ENCODE measurements around the gene GRID1. TPM values are rescaled to one million over a fixed set of nuclear protein-coding genes. Genes with fewer than 3 reads are reported as not detected.

GRID1 gene
- total RNA-seq, 1 donor from 2014 or later, result 0.75 TPM

DNA sequence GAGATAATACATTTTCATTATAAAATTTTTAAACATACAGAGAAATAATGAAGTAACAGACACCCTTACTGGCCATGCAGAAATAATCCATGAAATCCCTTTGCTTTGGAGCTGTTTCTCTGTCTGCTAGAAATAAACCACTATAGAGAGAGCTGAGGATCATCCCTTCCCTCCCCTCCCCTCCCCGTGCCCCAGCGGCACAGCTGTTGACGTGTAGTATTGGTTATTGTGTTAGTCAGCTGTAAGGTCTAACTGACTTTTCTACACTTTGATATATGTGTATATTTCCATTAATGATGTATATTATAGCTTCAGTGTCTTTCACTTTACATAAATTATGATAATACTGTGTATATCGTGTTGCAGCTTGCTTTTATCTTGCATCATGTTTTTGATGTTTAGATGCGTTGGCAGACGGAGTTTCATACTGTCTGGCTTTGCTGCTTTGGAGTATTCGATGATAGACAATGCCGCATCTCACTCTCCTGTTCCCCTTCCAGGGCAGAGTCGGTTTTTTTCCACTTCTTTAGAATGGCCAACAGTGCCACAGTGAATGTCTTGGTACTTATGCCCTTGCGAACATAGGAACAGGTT lies 27.4 kb upstream of the GRID1 start:
- H2AFZ ChIP-seq (ENCODE audit: low read depth, low read length), result no peak overlapping the region
- TF ChIP-seq EZH2 (IDR thresholded peaks at IDR 0.05; ENCODE audit: insufficient read depth, low read length), result no peak
- TF ChIP-seq, protein P1, sequence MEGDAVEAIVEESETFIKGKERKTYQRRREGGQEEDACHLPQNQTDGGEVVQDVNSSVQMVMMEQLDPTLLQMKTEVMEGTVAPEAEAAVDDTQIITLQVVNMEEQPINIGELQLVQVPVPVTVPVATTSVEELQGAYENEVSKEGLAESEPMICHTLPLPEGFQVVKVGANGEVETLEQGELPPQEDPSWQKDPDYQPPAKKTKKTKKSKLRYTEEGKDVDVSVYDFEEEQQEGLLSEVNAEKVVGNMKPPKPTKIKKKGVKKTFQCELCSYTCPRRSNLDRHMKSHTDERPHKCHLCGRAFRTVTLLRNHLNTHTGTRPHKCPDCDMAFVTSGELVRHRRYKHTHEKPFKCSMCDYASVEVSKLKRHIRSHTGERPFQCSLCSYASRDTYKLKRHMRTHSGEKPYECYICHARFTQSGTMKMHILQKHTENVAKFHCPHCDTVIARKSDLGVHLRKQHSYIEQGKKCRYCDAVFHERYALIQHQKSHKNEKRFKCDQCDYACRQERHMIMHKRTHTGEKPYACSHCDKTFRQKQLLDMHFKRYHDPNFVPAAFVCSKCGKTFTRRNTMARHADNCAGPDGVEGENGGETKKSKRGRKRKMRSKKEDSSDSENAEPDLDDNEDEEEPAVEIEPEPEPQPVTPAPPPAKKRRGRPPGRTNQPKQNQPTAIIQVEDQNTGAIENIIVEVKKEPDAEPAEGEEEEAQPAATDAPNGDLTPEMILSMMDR (IDR thresholded peaks at IDR 0.05; ENCODE audit: insufficient read depth, low read depth, low read length), result no peak
- peaks cover 4% of the 10 kb centered on the region for H3K4me1 ChIP-seq (ENCODE audit: insufficient read depth, low read length)
- H3K4me2 ChIP-seq (ENCODE audit: low read length), result no peak overlapping the region
- H3K27ac ChIP-seq (ENCODE audit: low read depth, low read length), result no peak overlapping the region
- Mint-ChIP-seq H3K9me3 (ENCODE audit: unreplicated experiment) (no peaks in the 10 kb centered on the region), H3K4me1 (ENCODE audit: low read depth, unreplicated experiment) (no peaks in the 10 kb centered on the region), H3K27ac (ENCODE audit: unreplicated experiment) (no peak overlapping the region), H3K4me3 (ENCODE audit: unreplicated experiment) (no peak overlapping the region), H3K27me3 (ENCODE audit: low read depth, unreplicated experiment) (peaks cover 39% of the 10 kb centered on the region), H3K36me3 (ENCODE audit: low read depth, unreplicated experiment) (no peaks in the 10 kb centered on the region)
- no peaks in the 10 kb centered on the region for H3K79me2 ChIP-seq (ENCODE audit: insufficient read depth, low read length)
- H3K9me3 ChIP-seq (ENCODE audit: insufficient read depth, low read depth, low read length), result no peaks in the 10 kb centered on the region
- peaks cover 8% of the 10 kb centered on the region for H3K27me3 ChIP-seq (ENCODE audit: insufficient read depth, low read length)
- FAIRE-seq (no peak), DNase-seq (ENCODE audit: low read depth) (no peak)
- no peak overlapping the region for H3K4me3 ChIP-seq (ENCODE audit: insufficient read depth, low read depth, low read length)
- no peak overlapping the region for H3K9ac ChIP-seq (ENCODE audit: low read length)
- H4K20me1 ChIP-seq (ENCODE audit: insufficient read depth, low read length), result no peaks in the 10 kb centered on the region
- no peaks in the 10 kb centered on the region for H3K36me3 ChIP-seq (ENCODE audit: insufficient read depth, low read length)

DNA sequence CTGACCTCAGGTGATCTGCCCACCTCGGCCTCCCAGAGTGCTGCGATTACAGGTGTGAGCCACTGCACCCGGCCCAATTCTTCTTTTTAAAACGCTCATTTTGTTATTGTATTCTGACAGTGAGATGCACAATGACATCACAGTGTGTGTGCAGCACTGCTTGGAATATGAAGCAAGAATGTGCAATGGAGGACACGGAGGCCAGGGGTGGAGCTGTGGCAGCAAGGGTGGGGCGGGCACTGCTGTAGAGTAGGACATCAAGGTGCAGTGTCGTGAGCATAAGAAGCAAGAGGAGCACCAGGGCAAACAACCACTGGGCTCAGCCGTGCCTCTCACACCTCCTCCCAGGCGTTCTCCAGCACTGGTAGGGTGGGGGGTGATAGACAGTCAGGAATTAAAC lies 26.8 kb upstream of the GRID1 start:
- FAIRE-seq (no peak), DNase-seq (ENCODE audit: low read depth) (no peak)
- no peak overlapping the region for H3K9ac ChIP-seq (ENCODE audit: low read length)
- H3K4me1 ChIP-seq (ENCODE audit: insufficient read depth, low read length), result peaks cover 4% of the 10 kb centered on the region
- Mint-ChIP-seq H3K36me3 (ENCODE audit: low read depth, unreplicated experiment) (no peaks in the 10 kb centered on the region), H3K4me1 (ENCODE audit: low read depth, unreplicated experiment) (no peaks in the 10 kb centered on the region), H3K9me3 (ENCODE audit: unreplicated experiment) (peaks cover under 1% of the 10 kb centered on the region), H3K27ac (ENCODE audit: unreplicated experiment) (no peak overlapping the region), H3K4me3 (ENCODE audit: unreplicated experiment) (no peak overlapping the region), H3K27me3 (ENCODE audit: low read depth, unreplicated experiment) (peaks cover 40% of the 10 kb centered on the region)
- H3K9me3 ChIP-seq (ENCODE audit: insufficient read depth, low read depth, low read length), result no peaks in the 10 kb centered on the region
- H3K27ac ChIP-seq (ENCODE audit: low read depth, low read length), result no peak overlapping the region
- peaks cover 8% of the 10 kb centered on the region for H3K27me3 ChIP-seq (ENCODE audit: insufficient read depth, low read length)
- H3K79me2 ChIP-seq (ENCODE audit: insufficient read depth, low read length), result no peaks in the 10 kb centered on the region
- TF ChIP-seq, protein P1 (IDR thresholded peaks at IDR 0.05; ENCODE audit: insufficient read depth, low read depth, low read length), result no peak
- no peak for TF ChIP-seq EZH2 (IDR thresholded peaks at IDR 0.05; ENCODE audit: insufficient read depth, low read length)
- no peak overlapping the region for H3K4me3 ChIP-seq (ENCODE audit: insufficient read depth, low read depth, low read length)
- H4K20me1 ChIP-seq (ENCODE audit: insufficient read depth, low read length), result no peaks in the 10 kb centered on the region
- no peak overlapping the region for H3K4me2 ChIP-seq (ENCODE audit: low read length)
- H3K36me3 ChIP-seq (ENCODE audit: insufficient read depth, low read length), result no peaks in the 10 kb centered on the region
- no peak overlapping the region for H2AFZ ChIP-seq (ENCODE audit: low read depth, low read length)

DNA sequence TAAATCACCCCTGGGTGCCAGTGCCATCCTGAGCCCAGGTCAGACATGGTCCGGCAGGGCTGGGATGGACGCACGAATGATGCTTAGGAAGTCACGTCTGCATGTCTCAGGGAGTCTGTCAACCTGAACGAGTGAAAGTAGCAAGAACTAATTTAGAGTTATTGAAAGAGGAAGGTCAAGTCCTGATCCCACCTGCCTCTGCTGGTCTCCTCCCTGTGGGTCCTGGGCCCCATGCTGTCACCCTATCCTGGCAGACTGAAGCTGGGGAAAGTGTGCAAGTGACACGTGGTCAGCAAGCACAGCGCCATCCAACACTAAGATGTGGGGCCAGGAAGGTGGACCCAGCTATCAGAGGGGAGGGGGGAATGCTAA lies 26.1 kb upstream of the GRID1 start:
- Histone ChIP-seq H3K27ac (ENCODE audit: low read depth, low read length) (no peak overlapping the region), H2AFZ (ENCODE audit: low read depth, low read length) (no peak overlapping the region), H3K4me1 (ENCODE audit: insufficient read depth, low read length) (peaks cover 4% of the 10 kb centered on the region), H3K27me3 (ENCODE audit: insufficient read depth, low read length) (peaks cover 8% of the 10 kb centered on the region), H3K4me2 (ENCODE audit: low read length) (no peak overlapping the region), H3K79me2 (ENCODE audit: insufficient read depth, low read length) (no peaks in the 10 kb centered on the region), H3K9ac (ENCODE audit: low read length) (no peak overlapping the region), H3K9me3 (ENCODE audit: insufficient read depth, low read depth, low read length) (no peaks in the 10 kb centered on the region), H3K4me3 (ENCODE audit: insufficient read depth, low read depth, low read length) (no peak overlapping the region), H3K36me3 (ENCODE audit: insufficient read depth, low read length) (no peaks in the 10 kb centered on the region), H4K20me1 (ENCODE audit: insufficient read depth, low read length) (no peaks in the 10 kb centered on the region)
- no peak overlapping the region for H3K4me3 Mint-ChIP-seq (ENCODE audit: unreplicated experiment)
- H3K27ac Mint-ChIP-seq (ENCODE audit: unreplicated experiment), result peak overlapping the region; percentile 53
- peaks cover 45% of the 10 kb centered on the region for H3K27me3 Mint-ChIP-seq (ENCODE audit: low read depth, unreplicated experiment)
- no peaks in the 10 kb centered on the region for H3K36me3 Mint-ChIP-seq (ENCODE audit: low read depth, unreplicated experiment)
- H3K9me3 Mint-ChIP-seq (ENCODE audit: unreplicated experiment), result peaks cover 3% of the 10 kb centered on the region
- TF ChIP-seq, protein P1 (IDR thresholded peaks at IDR 0.05; ENCODE audit: insufficient read depth, low read depth, low read length), result no peak
- no peak for TF ChIP-seq EZH2 (IDR thresholded peaks at IDR 0.05; ENCODE audit: insufficient read depth, low read length)
- no peak for DNase-seq (ENCODE audit: low read depth)
- no peaks in the 10 kb centered on the region for H3K4me1 Mint-ChIP-seq (ENCODE audit: low read depth, unreplicated experiment)
- no peak for FAIRE-seq
